GM12878 (cell line): ENCODE data around the gene SIL1. TPM values are rescaled to one million over a fixed set of nuclear protein-coding genes. Genes with fewer than 3 reads are reported as not detected.

Experiments
- ATAC-seq: fragments of 200-7000 bp; cut with Tn5 transposase; 3 replicates; pipeline ENCODE4 v1.9.1; 2020; ENCODE audit warnings: mild to moderate bottlenecking, moderate library complexity
- BruUV-seq: library from RNA; stranded (reverse); fragments of 400-500 nt; replicated peaks from 2 replicates; lab custom pipeline; 2021; lab: Mats Ljungman, UMichigan
- CTCF ChIA-PET: fragments of 300-600 bp; sonication (Branson Sonifier 250); formaldehyde crosslinking; extraction: SDS; loops from one replicate; lab custom pipeline; 2021; ENCODE audit warnings: inconsistent platforms; lab: Yijun Ruan, JAX
- POLR2A ChIA-PET: fragments of 350-600 bp; formaldehyde crosslinking; extraction: SDS; loops from one replicate; lab custom pipeline; 2021; ENCODE audit warnings: inconsistent platforms; lab: Charles Lee
- RAD21 ChIA-PET: fragments of 300-600 bp; sonication (Branson Sonifier 250); formaldehyde crosslinking; loops from one replicate; lab custom pipeline; 2023; ENCODE audit warnings: antibody characterized with exemption; ENCODE audit not compliant: unreplicated experiment; lab: Charles Lee
- SMC1A ChIA-PET: fragments of 300-600 bp; sonication (Branson Sonifier 250); formaldehyde crosslinking; loops from one replicate; lab custom pipeline; 2023; ENCODE audit not compliant: unreplicated experiment, uncharacterized antibody; lab: Charles Lee
- DNase-seq: peaks from one replicate; pipeline ENCODE4 v3.0.0-alpha.2; 2011; ENCODE audit warnings: low read depth, low spot score
- FAIRE-seq: peaks from 3 replicates; lab custom pipeline; 2011; peaks lifted over from hg19 to GRCh38; lab: Jason Lieb, UNC
- H2AFZ ChIP-seq: 2 replicates; pipeline ENCODE4 v1.6.0; 2011; ENCODE audit warnings: low read depth, low read length, control low read depth; ENCODE audit not compliant: control insufficient read depth
- H3K27ac ChIP-seq: 2 replicates; pipeline ENCODE4 v1.5.1; 2011; ENCODE audit warnings: control low read depth; ENCODE audit not compliant: control insufficient read depth, insufficient read depth
- H3K27me3 ChIP-seq, 2 experiments: replicated peaks in 1 of 2; 2 replicates each; pipeline versions ENCODE4 v1.6.0 to v1.6.1; 2011; ENCODE audit warnings: low read length in 1 of 2; ENCODE audit not compliant: control insufficient read depth in 2 of 2, insufficient read depth in 2 of 2
- H3K36me3 ChIP-seq, 2 experiments: 2 replicates each; pipeline ENCODE4 v1.5.1; 2011; ENCODE audit warnings: low read length in 1 of 2; ENCODE audit not compliant: control insufficient read depth in 2 of 2, insufficient read depth in 2 of 2
- H3K4me1 ChIP-seq: 2 replicates; pipeline ENCODE4 v1.6.1; 2011; ENCODE audit warnings: mild to moderate bottlenecking, low read length, moderate library complexity, mixed read lengths; ENCODE audit not compliant: control insufficient read depth, insufficient read depth
- H3K4me2 ChIP-seq: 2 replicates; pipeline ENCODE4 v1.6.0; 2011; ENCODE audit warnings: control low read depth; ENCODE audit not compliant: control insufficient read depth, insufficient read depth
- H3K4me3 ChIP-seq: fragments of 200-600 bp; sonication (generic); 2 replicates; pipeline ENCODE4 v1.5.1; 2016
- H3K79me2 ChIP-seq: 2 replicates; pipeline ENCODE4 v1.6.0; 2011; ENCODE audit warnings: low read length; ENCODE audit not compliant: control insufficient read depth, insufficient read depth
- H3K9ac ChIP-seq: 2 replicates; pipeline ENCODE4 v1.8.0; 2011; ENCODE audit warnings: low read length, control low read depth, mixed read lengths; ENCODE audit not compliant: control insufficient read depth, insufficient read depth
- H3K9me3 ChIP-seq: replicated peaks from 3 replicates; pipeline ENCODE4 v1.5.1; 2011; ENCODE audit warnings: mild to moderate bottlenecking, low read length; ENCODE audit not compliant: control insufficient read depth, insufficient read depth
- H4K20me1 ChIP-seq: 2 replicates; pipeline ENCODE4 v1.6.0; 2011; ENCODE audit not compliant: control insufficient read depth, insufficient read depth
- ASH2L ChIP-seq: fragments of 300-600, 200-600 bp; sonication (generic); IDR thresholded peaks from 2 replicates; pipeline ENCODE4 v1.6.1; 2017; ENCODE audit warnings: low read depth, mild to moderate bottlenecking, borderline replicate concordance
- ATF3 ChIP-seq: IDR thresholded peaks from 2 replicates; pipeline ENCODE4 v1.6.1; 2011; ENCODE audit warnings: low read depth, mild to moderate bottlenecking, low read length, moderate library complexity, borderline replicate concordance; ENCODE audit errors: extremely low read depth
- BHLHE40 ChIP-seq, 2 experiments: fragments of 450-650 bp in 1 of 2; IDR thresholded peaks; 2 replicates each; pipeline ENCODE4 v1.6.1; 2011 to 2017; ENCODE audit warnings: low read depth in 2 of 2, borderline replicate concordance in 1 of 2, improper control_type of control experiment in 1 of 2, low read length in 1 of 2, mild to moderate bottlenecking in 1 of 2
- FOXM1 ChIP-seq: IDR thresholded peaks from 2 replicates; pipeline ENCODE4 v1.6.1; 2012; ENCODE audit warnings: low read depth, mild to moderate bottlenecking, inconsistent platforms, low read length, moderate library complexity
- HDAC6 ChIP-seq: fragments of 200-600 bp; sonication (generic); IDR thresholded peaks from one replicate; pipeline ENCODE4 v1.8.0; 2017; ENCODE audit warnings: antibody characterized with exemption; ENCODE audit not compliant: unreplicated experiment
- HDGF ChIP-seq: fragments of 450-650 bp; IDR thresholded peaks from 2 replicates; pipeline ENCODE4 v1.6.1; 2016; ENCODE audit warnings: antibody characterized with exemption
- MEF2B ChIP-seq: fragments of 450-650 bp; IDR thresholded peaks from 2 replicates; pipeline ENCODE4 v1.6.1; 2018; ENCODE audit warnings: mild to moderate bottlenecking, moderate library complexity; ENCODE audit not compliant: partially characterized antibody, poor library complexity, severe bottlenecking
- POLR2A ChIP-seq: IDR thresholded peaks from 2 replicates; pipeline ENCODE4 v1.6.1; 2011; ENCODE audit warnings: low read depth, mild to moderate bottlenecking, low read length
- RELB ChIP-seq: fragments of 450-650 bp; IDR thresholded peaks from 2 replicates; pipeline ENCODE4 v1.6.1; 2017; ENCODE audit warnings: low read depth, mild to moderate bottlenecking, moderate library complexity
- SREBF2 ChIP-seq: IDR thresholded peaks from 2 replicates; pipeline ENCODE4 v1.6.1; 2012; ENCODE audit warnings: mild to moderate bottlenecking, low read length
- TARDBP ChIP-seq: IDR thresholded peaks from 2 replicates; pipeline ENCODE4 v1.6.1; 2016; ENCODE audit warnings: borderline replicate concordance
- TCF3 ChIP-seq: IDR thresholded peaks from 2 replicates; pipeline ENCODE4 v1.6.1; 2012; ENCODE audit warnings: low read depth, mild to moderate bottlenecking, low read length, borderline replicate concordance; ENCODE audit not compliant: insufficient read depth
- ZBED1 ChIP-seq: IDR thresholded peaks from 2 replicates; pipeline ENCODE4 v1.6.1; 2016; ENCODE audit warnings: borderline replicate concordance
- WGBS: methylation state at CpG from one replicate; pipeline ENCODE4 v1.1.6; 2016; ENCODE audit warnings: low lambda C conversion rate; ENCODE audit not compliant: insufficient replicate concordance, insufficient coverage; ENCODE audit errors: missing lambda C conversion rate; 5-methylcytosine and 5-hydroxymethylcytosine counted together
- in situ Hi-C: fragments of 300-500 bp; cut with MboI; formaldehyde crosslinking; loops from 9 replicates; pipeline ENCODE4 v1.14.3; 2018; ENCODE audit warnings: mixed read lengths
- intact Hi-C: fragments of 100-400 bp; cut with micrococcal nuclease; formaldehyde crosslinking; loops from one replicate; pipeline ENCODE4 v1.14.2; 2022; ENCODE audit not compliant: unreplicated experiment
- polyA plus RNA-seq, 11 experiments: library from polyadenylated mRNA; depleted of rRNA in 4 of 11; unstranded in 6 of 11; stranded (reverse) in 5 of 11; fragments of >200 nt; fragmentation: Nextera tagmentation in 4 of 11; fragmentation: Illumina TruSeq in 1 of 11; extraction: Ambion mirVana in 4 of 11; extraction: Trizol in 1 of 11; gene quantifications; 1 replicate in 1 of 11; 2 replicates in 10 of 11; pipeline versions ENCODE4 v1.2.1 to v1.2.3, GENCODE V29; 2011 to 2016; ENCODE audit warnings: inconsistent platforms in 2 of 11, missing spikeins in 2 of 11, low read depth in 1 of 11
- total RNA-seq, 4 experiments: library from RNA; depleted of rRNA in 3 of 4; stranded (reverse); fragments of >200 nt in 3 of 4; fragmentation: Illumina TruSeq in 1 of 4; extraction: Trizol in 1 of 4; gene quantifications; 2 replicates each; pipeline versions ENCODE4 v1.2.1 to v1.2.3, GENCODE V29; 2013 to 2021

SIL1 gene
- total and polyA plus RNA-seq, 10 of the 15 experiments (the other 5 are each of a cell fraction or from before 2014, with no cell fraction given) = 4.1 to 49.8 (median 29.4) TPM

- no peak overlapping the region for H2AFZ ChIP-seq
- H3K4me1 ChIP-seq = no peaks in the 10 kb centered on the region
- ChIA-PET SMC1A (no interaction called here), RAD21 (no interaction called here), POLR2A (no interaction called here), CTCF (no interaction called here)
- DNase-seq (no peak), ATAC-seq (no peak), FAIRE-seq (no peak)
- TF ChIP-seq HDGF = no peak
- TF ChIP-seq FOXM1 = no peak
- no peak for TF ChIP-seq HDAC6
- no peak for TF ChIP-seq TARDBP
- no peak for TF ChIP-seq TCF3
- no peak for TF ChIP-seq ATF3
- no peak for TF ChIP-seq MEF2B
- TF ChIP-seq ZBED1 = no peak
- no peak for TF ChIP-seq BHLHE40 (IDR thresholded peaks at IDR 0.05; ENCODE audit: borderline replicate concordance in 1 of 2, low read depth in 2 of 2, low read length in 1 of 2)
- no peak for TF ChIP-seq SREBF2
- no peak for TF ChIP-seq ASH2L
- no peak for TF ChIP-seq POLR2A
- TF ChIP-seq RELB = no peak
- no peak overlapping the region for H3K27ac ChIP-seq
- H3K4me3 ChIP-seq = no peak overlapping the region
- in situ Hi-C loops = no loop called here
- H3K9me3 ChIP-seq = no peaks in the 10 kb centered on the region
- H3K79me2 ChIP-seq = no peaks in the 10 kb centered on the region
- H3K4me2 ChIP-seq = no peak overlapping the region
- BruUV-seq = no TSS peak
- 45% methylated on average over 4 of the region's 4 CpGs for WGBS
- H3K9ac ChIP-seq = no peak overlapping the region
- intact Hi-C loops = no loop called here
- H3K27me3 ChIP-seq = no peaks in the 10 kb centered on the region
- no peaks in the 10 kb centered on the region; a peak in 1 of 4 replicates for H3K36me3 ChIP-seq
- no peaks in the 10 kb centered on the region for H4K20me1 ChIP-seq
These were observed 279.5 kb downstream of the SIL1 start for GRCh38 chr5:138918686-138919085.
